PC-9 (cell line): ENCODE measurements around the gene RGS18. TPM values are rescaled to one million over a fixed set of nuclear protein-coding genes. Genes with fewer than 3 reads are reported as not detected.

ENCODE experiments used
- BruUV-seq: library from RNA; stranded (reverse); fragments of 400-500 nt; replicated peaks from 2 replicates; lab custom pipeline; 2021; lab: Mats Ljungman, UMichigan
- CTCF ChIA-PET: fragments of 300-600 bp; sonication (Branson Sonifier 250); formaldehyde crosslinking; loops from one replicate; lab custom pipeline; 2022; ENCODE audit warnings: antibody characterized with exemption; lab: Charles Lee
- POLR2A ChIA-PET: fragments of 300-600 bp; sonication (Branson Sonifier 250); formaldehyde crosslinking; loops from one replicate; lab custom pipeline; 2022; ENCODE audit warnings: antibody characterized with exemption; ENCODE audit not compliant: unreplicated experiment; lab: Charles Lee
- DNase-seq, 2 experiments: peaks; one replicate each; pipeline versions ENCODE4 v3.0.0 to v3.0.0-alpha.2; 2015 to 2022; ENCODE audit warnings: mixed read lengths in 1 of 2
- H2AFZ ChIP-seq: fragments of 200-600 bp; sonication (generic); 2 replicates; pipeline ENCODE4 v1.8.1; 2017; ENCODE audit warnings: antibody characterized with exemption
- H3F3A ChIP-seq: fragments of 200-600 bp; sonication (generic); 2 replicates; pipeline ENCODE4 v1.8.1; 2017; ENCODE audit warnings: antibody characterized with exemption, mild to moderate bottlenecking, low read depth; ENCODE audit not compliant: insufficient read depth
- H3K27ac ChIP-seq: fragments of 200-600 bp; sonication (generic); 2 replicates; pipeline ENCODE4 v1.6.1; 2016; ENCODE audit warnings: mixed run types
- H3K27me3 ChIP-seq: fragments of 200-600 bp; sonication (generic); 2 replicates; pipeline ENCODE4 v1.6.1; 2016; ENCODE audit warnings: low read depth, mixed run types; ENCODE audit not compliant: insufficient read depth
- H3K36me3 ChIP-seq: fragments of 200-600 bp; sonication (generic); 2 replicates; pipeline ENCODE4 v1.6.1; 2016; ENCODE audit warnings: low read depth, mixed run types
- H3K4me1 ChIP-seq: fragments of 200-600 bp; sonication (generic); replicated peaks from 2 replicates; pipeline ENCODE4 v1.6.1; 2016; ENCODE audit warnings: mixed run types; ENCODE audit not compliant: insufficient read depth
- H3K4me2 ChIP-seq: fragments of 200-600 bp; sonication (generic); 2 replicates; pipeline ENCODE4 v1.6.1; 2017; ENCODE audit warnings: mixed run types
- H3K4me3 ChIP-seq: fragments of 200-600 bp; sonication (generic); 2 replicates; pipeline ENCODE4 v1.6.1; 2016; ENCODE audit warnings: mixed run types
- H3K79me2 ChIP-seq: fragments of 200-600 bp; sonication (generic); 2 replicates; pipeline ENCODE4 v1.6.1; 2017; ENCODE audit warnings: low read depth, mixed run types
- H3K9me2 ChIP-seq: fragments of 200-600 bp; sonication (generic); 2 replicates; pipeline ENCODE4 v1.8.1; 2017; ENCODE audit warnings: mild to moderate bottlenecking; ENCODE audit not compliant: insufficient read depth
- H3K9me3 ChIP-seq: fragments of 200-600 bp; sonication (generic); 2 replicates; pipeline ENCODE4 v1.8.1; 2016; ENCODE audit warnings: low read depth; ENCODE audit not compliant: insufficient read depth
- H4K20me1 ChIP-seq: fragments of 200-600 bp; sonication (generic); 2 replicates; pipeline ENCODE4 v1.8.1; 2017; ENCODE audit not compliant: insufficient read depth
- CTCF ChIP-seq: fragments of 200-600 bp; sonication (generic); conservative IDR thresholded peaks from 2 replicates; pipeline ENCODE4 v1.6.1; 2017; ENCODE audit warnings: mixed run types, antibody characterized with exemption, mild to moderate bottlenecking, moderate library complexity
- EZH2 ChIP-seq: fragments of 200-600 bp; sonication (generic); IDR thresholded peaks from 2 replicates; pipeline ENCODE4 v1.8.0; 2017; ENCODE audit warnings: antibody characterized with exemption, low read depth
- intact Hi-C: fragments of 100-400 bp; cut with micrococcal nuclease; formaldehyde crosslinking; loops from one replicate; pipeline ENCODE4 v1.10.0; 2022; ENCODE audit not compliant: unreplicated experiment
- total RNA-seq: library from RNA; stranded (reverse); gene quantifications from 2 replicates; pipeline ENCODE4 v1.2.3, GENCODE V29; 2021

RGS18 gene
- total RNA-seq, 1 experiment from 2014 or later: not detected

DNA sequence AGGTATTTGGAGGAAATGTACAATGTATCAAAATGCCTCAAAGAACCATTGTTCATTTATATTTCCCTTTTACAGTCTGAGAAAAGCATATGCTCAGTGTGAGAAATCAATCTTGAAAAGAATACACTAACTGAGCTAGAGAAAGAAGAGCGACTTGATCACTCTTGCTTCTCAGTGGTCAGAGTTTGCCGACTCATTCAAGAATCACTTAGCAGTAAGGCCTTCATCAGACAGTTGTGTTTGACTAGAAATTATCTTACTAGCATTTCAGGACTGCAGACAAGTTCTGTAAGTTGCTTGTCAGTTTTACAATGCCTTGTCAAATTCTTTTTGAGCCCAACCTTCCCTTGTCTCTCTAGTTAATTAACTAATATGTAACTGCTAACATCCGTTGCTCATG, 12.9 kb downstream of the RGS18 start:
- Histone ChIP-seq H3K4me2 (no peak overlapping the region), H3K79me2 (no peaks in the 10 kb centered on the region), H3K9me2 (peaks cover 4% of the 10 kb centered on the region; the same call in 1 of the 2 replicates), H3K27ac (no peak overlapping the region), H3F3A (no peaks in the 10 kb centered on the region), H4K20me1 (no peaks in the 10 kb centered on the region), H3K4me3 (no peak overlapping the region), H3K4me1 (no peaks in the 10 kb centered on the region), H3K36me3 (no peaks in the 10 kb centered on the region), H3K9me3 (no peaks in the 10 kb centered on the region), H2AFZ (peak overlapping the region; percentile 64; the same call in 1 of the 2 replicates), H3K27me3 (no peaks in the 10 kb centered on the region)
- intact Hi-C loops: no loop called here
- TF ChIP-seq EZH2 (no peak), CTCF (no peak)
- no TSS peak for BruUV-seq
- CTCF ChIA-PET: no interaction called here
- no peak for DNase-seq
- POLR2A ChIA-PET: interaction anchor here (0.7 kb wide), 1 partner anchor 981 kb away, joined by 7 read pairs; no protein-coding TSS in a partner anchor

GRCh38 chr1:192175971-192176370, 17.7 kb downstream of the RGS18 start:
- DNase-seq: no peak
- Histone ChIP-seq H4K20me1 (no peaks in the 10 kb centered on the region), H3K4me2 (no peak overlapping the region), H3K27me3 (no peaks in the 10 kb centered on the region), H3F3A (no peaks in the 10 kb centered on the region), H3K79me2 (no peaks in the 10 kb centered on the region), H3K9me3 (no peaks in the 10 kb centered on the region), H3K4me1 (no peaks in the 10 kb centered on the region), H2AFZ (peak overlapping the region; percentile 55; the same call in 1 of the 2 replicates), H3K27ac (no peak overlapping the region), H3K36me3 (no peaks in the 10 kb centered on the region), H3K4me3 (no peak overlapping the region), H3K9me2 (peaks cover 4% of the 10 kb centered on the region; the same call in 1 of the 2 replicates)
- TF ChIP-seq EZH2: no peak
- no peak for TF ChIP-seq CTCF
- POLR2A ChIA-PET: no interaction called here
- CTCF ChIA-PET: no interaction called here
- intact Hi-C loops: no loop called here
- BruUV-seq: no TSS peak

DNA sequence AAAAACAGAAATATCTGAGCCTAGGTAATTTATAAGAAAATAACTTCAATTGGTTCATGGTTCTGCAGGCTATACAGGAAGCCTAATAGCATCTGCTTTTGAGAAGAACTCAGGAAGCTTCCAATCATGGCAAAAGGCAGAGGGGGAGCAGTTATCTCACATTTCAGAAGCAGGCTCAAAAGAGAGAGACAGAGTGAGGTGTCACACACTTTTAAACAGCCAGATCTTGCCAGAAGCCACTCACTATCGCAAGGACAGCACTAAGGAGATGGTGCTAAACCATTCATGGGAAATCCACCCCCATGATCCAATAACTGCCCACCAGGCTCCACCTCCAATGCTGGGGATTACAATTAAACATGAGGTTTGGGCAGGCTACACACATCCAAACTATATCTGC, 25.5 kb downstream of the RGS18 start:
- H3K27me3 ChIP-seq: no peaks in the 10 kb centered on the region
- no peaks in the 10 kb centered on the region for H3K36me3 ChIP-seq
- H3K79me2 ChIP-seq: no peaks in the 10 kb centered on the region
- no peak overlapping the region for H3K4me3 ChIP-seq
- no TSS peak for BruUV-seq
- TF ChIP-seq EZH2: no peak
- no peak for TF ChIP-seq CTCF
- H2AFZ ChIP-seq: no peak overlapping the region
- ChIA-PET POLR2A (no interaction called here), CTCF (no interaction called here)
- H3K9me2 ChIP-seq: no peaks in the 10 kb centered on the region
- H3F3A ChIP-seq: no peaks in the 10 kb centered on the region
- no peak for DNase-seq
- intact Hi-C loops: no loop called here
- no peak overlapping the region for H3K27ac ChIP-seq
- peaks cover 2% of the 10 kb centered on the region; the same call in 1 of the 2 replicates for H3K9me3 ChIP-seq
- no peaks in the 10 kb centered on the region for H4K20me1 ChIP-seq
- no peak overlapping the region for H3K4me2 ChIP-seq
- no peaks in the 10 kb centered on the region for H3K4me1 ChIP-seq
